G401 (cell line): ENCODE results near the gene PPM1A. TPM values are rescaled to one million over a fixed set of nuclear protein-coding genes. Genes with fewer than 3 reads are reported as not detected.

ENCODE experiments used
- DNase-seq: peaks from one replicate; pipeline ENCODE4 v3.0.0-alpha.2; 2015; ENCODE audit warnings: low spot score
- in situ Hi-C: cut with HindIII; loops from 2 replicates; pipeline ENCODE4 v1.10.0; 2016; ENCODE audit warnings: low sequenced_read_pairs, mixed read lengths
- total RNA-seq: library from RNA; depleted of rRNA; stranded (reverse); fragments of >200 nt; shearing (Covaris generic); gene quantifications from 2 replicates; pipeline ENCODE4 v1.2.3, GENCODE V29; 2014; rRNA removed

The PPM1A gene
- 23.0 and 37.6 TPM in 2 replicates for total RNA-seq

DNA sequence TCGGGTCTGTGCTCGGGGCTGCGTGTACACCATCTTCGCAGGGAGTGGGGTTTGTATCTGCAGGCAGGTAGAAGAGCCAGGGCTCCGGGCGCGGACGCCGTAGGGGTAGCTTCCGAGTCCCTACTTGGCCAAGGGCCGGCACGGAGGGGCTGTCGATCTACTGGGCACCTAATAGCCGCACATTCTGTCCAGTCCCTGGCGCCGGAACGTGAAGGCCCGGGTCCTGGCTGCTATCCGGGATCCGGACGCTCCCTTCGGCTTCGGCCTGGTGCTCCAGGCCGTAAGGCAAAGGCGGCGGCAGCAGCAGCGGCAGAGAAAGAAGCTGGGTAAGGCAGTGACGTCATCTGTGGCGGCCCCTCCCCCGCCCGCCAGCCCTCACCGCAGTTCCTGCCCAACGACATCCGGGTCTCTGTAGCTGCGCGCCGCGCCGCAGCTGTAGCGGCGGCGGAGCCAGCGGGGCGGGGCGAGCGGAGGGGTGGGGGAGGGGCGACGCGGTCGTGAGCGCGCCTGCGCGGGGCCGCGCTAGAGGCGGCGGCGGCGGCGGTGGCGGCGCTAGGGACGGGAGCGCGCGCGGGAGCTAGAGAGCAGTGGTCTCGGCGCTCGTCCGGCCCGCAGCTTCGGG, at the start of gene PPM1A:
Gene PPM1A (plus strand): TSS at position 525 of the 622 bp plus-strand sequence. CDS start 33,483 bp downstream, outside the sequence.
- in situ Hi-C loops, result no loop called here
- DNase-seq, result peak; percentile 93

DNA sequence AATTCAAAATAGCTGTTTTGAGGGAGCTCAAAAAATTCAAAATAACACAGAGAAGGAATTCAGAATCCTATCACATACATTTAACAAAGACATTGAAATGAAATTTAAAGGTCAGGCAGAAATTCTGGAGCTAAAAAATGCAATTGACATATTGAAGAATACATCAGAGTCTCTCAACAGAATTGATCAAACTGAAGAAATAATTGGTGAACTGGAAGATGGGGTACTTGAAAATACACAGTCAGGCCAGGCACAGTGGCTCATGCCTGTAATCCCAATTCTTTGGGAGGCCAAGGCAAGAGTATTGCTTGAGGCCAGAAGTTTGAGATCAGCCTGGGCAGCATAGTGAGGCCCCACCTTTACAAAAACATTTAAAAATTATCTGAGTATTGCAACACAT, 49.7 kb upstream of the PPM1A start:
- DNase-seq, result no peak
- in situ Hi-C loops, result no loop called here

DNA sequence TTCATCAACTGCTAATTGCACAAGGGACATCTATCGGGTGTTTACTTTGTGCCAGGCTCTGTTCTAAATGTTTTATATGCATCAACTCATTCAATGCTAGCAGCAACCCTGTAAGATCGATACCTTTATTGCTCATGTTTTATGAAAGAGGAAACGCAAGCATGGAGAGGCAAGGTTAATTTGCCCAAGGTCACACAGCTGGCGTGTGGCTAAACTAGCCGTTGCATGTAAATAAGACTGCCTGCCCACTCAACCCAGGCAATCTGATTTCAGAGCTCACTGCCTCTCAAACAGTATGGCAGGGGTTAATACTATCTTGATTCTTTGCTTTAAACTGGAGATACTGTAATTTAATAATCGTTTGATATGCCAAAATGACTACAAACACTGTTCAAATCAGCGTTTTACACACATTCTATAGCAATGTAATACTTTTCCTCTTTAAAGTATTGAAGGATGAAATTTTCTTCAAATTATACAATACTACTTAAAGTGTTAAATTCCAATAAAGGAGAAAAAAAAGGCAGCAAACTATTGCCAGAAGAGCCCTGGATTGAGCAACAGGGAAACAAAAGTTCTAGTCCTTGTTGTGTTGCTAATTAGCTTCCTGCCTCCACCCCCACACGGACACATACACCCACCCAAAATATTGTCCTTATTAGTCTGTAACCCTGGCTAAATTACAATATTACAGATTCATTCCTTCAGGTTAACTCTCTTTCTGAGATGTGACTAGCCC, 44.7 kb upstream of the PPM1A start:
- in situ Hi-C loops, result no loop called here

DNA sequence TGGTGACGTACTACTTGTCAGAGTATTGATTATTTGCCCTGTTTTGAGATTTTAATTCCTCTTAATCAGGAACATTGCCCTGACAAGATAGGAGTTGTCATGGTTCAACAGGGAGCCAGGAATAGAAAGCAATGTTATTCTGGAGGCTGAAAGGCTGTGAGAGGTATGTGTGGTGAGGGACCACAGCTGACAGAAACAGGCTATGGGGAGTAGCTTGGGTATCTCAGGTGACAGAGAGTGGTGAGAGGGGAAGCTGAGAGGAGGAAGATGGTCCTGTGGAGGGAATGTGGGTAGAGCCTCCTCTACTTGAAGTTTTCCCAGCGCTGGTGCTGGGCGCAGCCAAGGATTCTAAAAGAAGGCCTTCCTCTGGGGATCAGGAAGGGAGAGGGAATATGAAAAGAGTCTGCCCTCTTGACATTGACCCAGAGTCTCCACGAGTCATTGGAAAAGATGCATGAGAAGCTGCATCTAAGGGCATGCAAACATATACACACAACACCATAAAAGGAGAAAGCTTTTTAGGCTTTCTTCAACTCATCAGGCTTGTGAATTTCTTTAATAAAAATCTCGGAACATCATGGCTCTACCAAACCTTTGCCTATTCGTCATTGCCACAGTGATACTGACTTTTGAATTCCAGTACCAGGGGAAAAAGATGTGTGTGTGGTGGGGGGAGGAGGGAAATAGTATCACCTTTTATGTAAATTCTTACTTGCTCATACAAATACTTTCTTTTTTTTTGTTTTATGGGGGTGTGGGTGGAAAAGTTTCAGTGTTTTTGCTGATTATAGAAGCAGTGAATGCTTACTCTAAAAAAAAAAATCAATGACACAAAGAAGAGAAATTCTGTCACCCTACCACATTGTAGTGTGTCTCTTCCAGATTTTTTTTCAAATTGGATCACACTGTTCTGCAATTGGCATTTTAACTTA, 43.9 kb upstream of the PPM1A start:
- DNase-seq, result no peak
- in situ Hi-C loops, result no loop called here

More for the DNA sequence above, 44.7 kb upstream of the PPM1A start:
- DNase-seq, result no peak

DNA sequence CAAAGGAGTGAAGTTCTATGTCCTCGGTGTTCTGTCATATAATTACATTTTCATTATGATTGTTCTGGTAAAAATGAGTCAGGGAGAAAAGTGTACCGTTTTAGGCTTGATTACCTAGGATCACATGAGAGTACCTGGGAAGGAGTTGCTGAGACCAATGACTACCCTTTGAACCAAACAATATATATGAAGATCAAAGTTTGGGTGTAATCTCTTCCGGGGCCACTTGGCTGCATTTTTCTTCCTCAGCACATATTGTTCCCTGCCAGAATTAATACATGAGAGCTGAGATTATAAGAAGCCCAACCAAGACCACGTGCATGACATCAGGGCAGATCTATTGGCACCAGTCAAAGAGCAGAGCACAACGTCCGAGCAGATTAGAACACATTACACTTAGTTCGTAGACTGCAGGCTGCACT, 42.8 kb upstream of the PPM1A start:
- in situ Hi-C loops, result no loop called here
- DNase-seq, result no peak

DNA sequence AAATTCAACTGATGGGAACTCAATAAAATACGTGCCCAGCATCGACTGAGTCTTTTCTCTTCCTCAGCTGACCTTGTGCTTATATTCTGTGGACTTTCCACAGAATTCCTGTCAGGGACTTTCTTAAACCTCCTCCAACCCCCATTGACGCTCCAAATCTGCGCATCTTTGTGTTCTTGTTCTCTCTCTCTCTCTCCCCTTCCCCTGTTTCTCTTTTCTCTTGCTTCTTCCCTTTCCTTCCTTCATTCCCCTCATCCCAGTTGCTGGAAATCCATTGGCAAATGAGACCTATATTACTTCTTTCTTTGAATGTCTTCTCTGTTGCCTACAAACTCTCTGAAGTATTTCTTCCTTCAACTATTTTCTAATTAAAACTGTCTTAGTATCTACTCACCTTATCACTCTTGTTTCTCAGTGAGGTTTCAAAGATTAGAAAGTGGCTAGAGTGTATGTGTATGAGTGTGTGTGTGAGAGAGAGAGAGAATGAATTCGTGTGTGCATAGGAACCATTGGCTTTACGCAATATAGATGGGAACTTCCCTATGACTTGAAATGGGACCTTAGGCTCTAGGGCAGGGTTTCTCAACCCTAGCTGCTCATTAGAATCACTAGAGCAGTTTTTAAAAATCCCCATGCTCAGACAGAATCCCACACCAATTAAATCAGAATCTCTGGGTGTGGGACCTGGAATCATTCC, 42.0 kb upstream of the PPM1A start:
- in situ Hi-C loops, result no loop called here

DNA sequence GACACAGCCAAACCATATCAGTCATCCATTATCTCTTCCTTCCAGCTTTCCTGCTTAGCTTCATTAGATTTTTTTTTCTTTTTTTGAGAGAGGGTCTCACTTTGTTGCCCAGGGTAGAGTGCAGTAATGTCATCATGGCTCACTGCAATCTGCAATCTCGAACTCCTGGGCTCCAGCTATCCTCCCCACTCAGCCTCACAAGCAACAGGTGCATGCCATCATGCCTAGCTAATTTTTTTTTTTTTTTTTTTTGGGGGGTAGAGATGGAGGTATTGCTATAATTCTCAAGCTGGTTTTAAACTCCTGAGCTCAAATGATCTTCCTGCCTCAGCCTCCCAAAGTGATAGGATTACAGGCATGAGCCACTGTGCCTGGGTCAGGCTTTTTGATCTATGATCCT, 38.3 kb upstream of the PPM1A start:
- in situ Hi-C loops, result no loop called here
- no peak for DNase-seq

More for the DNA sequence above, 42.0 kb upstream of the PPM1A start:
- no peak for DNase-seq

DNA sequence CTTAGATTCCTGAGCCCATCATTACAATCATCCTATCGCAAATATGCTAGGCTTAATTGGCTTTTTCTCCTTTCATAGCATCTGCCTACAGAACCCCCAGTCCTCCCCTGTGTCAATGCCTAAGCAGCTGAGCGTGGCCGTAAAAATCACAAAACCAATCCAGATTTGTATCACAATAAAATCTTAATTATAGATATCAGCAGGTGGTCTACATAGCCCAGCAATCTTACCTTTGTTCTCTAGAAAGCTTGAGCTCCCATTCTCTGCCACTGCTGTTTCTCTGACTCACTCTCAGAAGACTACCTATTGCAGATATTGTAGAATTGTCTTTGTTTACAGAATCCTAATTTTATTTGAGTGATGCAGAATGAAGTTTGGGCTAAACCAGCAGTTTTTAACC, 37.9 kb upstream of the PPM1A start:
- in situ Hi-C loops, result no loop called here
- no peak for DNase-seq

GRCh38 chr14:60212503-60213371, 36.3 kb upstream of the PPM1A start:
- in situ Hi-C loops, result no loop called here
- no peak for DNase-seq

DNA sequence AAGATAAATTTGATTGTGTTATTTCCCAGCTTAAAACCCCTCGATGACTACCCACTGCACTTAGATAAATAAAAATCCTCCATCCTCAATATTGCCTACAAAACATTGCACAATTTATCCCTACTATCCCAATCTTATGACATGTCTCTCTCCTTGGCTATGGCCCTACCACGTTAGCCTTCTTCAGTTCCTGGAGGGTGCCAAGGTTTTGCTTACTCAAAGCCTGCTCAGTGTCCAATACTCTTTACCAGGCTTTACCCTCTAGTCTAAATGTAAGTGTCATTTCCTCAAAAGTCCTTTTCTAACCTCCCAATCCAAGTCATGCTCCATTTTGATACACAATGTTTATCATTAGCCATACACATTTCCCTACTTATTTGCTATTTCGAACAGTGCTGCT, 35.0 kb upstream of the PPM1A start:
- in situ Hi-C loops, result no loop called here

GRCh38 chr14:60214415-60215126, 34.5 kb upstream of the PPM1A start:
- no peak for DNase-seq
- in situ Hi-C loops, result no loop called here

More for the DNA sequence above, 35.0 kb upstream of the PPM1A start:
- DNase-seq, result no peak

DNA sequence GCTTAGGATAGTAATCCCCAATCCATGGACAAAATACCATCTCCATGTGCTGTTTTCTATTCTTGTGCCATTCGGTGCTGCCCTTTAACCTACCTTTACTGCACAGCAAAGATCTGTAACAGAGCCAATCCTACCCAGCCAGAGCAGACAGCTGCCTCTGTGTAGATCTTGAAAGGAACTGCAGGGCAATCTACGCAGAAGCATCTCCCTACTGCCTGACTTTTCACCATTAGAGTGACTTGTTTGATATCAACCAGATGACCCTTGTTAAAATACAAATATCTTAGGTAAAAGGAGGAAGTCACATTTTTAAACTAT, 33.9 kb upstream of the PPM1A start:
- DNase-seq, result no peak
- in situ Hi-C loops, result no loop called here

DNA sequence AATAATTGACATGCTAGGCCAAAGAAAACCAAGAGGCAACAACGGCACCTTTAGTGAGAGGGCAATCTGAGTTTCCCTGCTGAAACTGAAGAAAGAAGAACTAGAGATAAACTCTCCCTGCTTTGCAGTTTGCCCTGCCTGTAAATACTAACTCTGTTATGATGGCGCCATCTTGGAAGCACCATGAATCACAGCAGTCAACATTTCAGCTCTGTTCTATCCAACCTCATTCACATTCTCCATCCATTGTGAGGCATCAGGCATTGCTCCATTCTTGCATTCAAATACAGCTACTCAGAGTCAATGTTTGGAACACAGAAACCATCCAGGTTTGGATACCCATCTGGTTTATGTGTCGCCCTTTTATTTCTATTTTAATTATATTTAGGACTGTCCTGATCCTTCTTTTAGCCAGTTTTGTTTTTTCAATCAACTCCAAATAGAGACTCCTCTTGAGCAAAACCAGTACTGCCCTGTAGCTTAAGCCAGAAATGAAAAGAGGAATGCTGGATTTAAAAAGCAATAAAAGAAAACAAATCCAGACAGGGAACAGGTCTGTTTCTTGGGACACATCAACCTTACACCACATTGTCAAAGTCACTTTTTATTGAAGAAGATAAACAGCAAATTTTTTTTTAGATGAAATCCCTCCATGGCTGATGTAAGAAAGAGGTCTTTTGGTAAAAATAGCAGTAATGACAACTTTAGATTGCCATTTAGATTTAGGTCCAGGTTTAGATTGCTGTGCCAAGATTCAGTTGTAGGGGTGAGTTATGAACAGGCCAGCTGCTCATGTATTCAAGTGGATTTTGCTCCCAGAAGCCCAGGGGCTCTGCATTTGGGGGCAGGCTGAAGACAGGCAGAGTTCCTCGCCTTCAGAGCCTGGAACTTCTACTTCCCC, 33.3 kb upstream of the PPM1A start:
- DNase-seq, result no peak
- in situ Hi-C loops, result no loop called here

GRCh38 chr14:60217713-60218112, 31.3 kb upstream of the PPM1A start:
- no peak for DNase-seq
- in situ Hi-C loops, result no loop called here

DNA sequence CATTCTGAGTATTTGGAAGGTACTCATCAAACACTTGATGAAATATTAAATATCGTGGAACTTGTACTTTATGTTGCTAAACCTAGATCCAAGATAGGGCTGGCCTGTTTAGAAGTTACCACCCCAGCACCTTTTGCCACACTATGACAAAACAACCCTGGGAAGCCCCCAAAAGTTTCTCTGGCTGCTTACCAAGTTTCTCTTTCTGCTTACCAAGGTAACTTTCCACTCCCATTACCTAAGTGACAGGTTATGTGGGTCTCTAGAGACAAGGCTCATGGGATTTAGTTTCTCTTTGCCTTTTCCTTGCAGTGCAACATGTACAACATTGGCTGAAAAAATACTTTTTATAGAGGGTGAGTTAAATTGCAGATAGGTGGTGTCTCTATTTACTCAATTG, 28.9 kb upstream of the PPM1A start:
- in situ Hi-C loops, result no loop called here
- no peak for DNase-seq

GRCh38 chr14:60220917-60221316, 28.1 kb upstream of the PPM1A start:
- no peak for DNase-seq
- in situ Hi-C loops, result no loop called here

DNA sequence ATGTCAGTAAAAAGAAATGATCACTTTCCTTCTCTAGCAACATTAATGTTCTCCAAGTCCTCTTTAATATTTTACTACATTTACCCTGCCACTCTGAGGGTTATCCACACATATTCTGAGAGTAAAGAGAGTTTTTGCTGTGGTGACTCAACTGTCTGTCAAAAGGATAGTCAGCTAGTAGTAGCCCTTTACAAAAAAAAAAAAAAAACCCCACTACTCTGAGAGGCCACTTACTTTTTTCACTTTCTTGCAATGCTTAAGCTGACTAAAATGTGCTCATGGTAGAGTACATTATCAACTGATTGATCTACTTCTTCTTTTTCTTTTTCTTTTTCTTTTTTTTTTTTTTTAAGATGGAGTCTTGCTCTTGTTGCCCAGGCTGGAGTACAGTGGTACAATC, 27.6 kb upstream of the PPM1A start:
- DNase-seq, result no peak
- in situ Hi-C loops, result no loop called here
